ENCODE measurements around the gene PLEKHA7.

The PLEKHA7 gene

GRCh38 chr11:16737818-16738192 is 276.4 kb downstream of the PLEKHA7 start:
- Histone ChIP-seq H3K4me3 (ENCODE audit: low read depth, low read length) (peak overlapping the region; percentile 83), H3K9me3 (ENCODE audit: severe bottlenecking) (no peaks in the 10 kb centered on the region), H3K27ac (peak overlapping the region; percentile 94), H3K36me3 (peaks cover 21% of the 10 kb centered on the region), H3K27me3 (ENCODE audit: insufficient read depth, low read depth, severe bottlenecking) (no peaks in the 10 kb centered on the region)
- no peak for DNase-seq
- no peak for TF ChIP-seq CTCF (IDR thresholded peaks at IDR 0.05; ENCODE audit: low read depth, low read length)

All from WERI-Rb-1 (cell line).